ENCODE measurements around the gene PTP4A1.

DNA sequence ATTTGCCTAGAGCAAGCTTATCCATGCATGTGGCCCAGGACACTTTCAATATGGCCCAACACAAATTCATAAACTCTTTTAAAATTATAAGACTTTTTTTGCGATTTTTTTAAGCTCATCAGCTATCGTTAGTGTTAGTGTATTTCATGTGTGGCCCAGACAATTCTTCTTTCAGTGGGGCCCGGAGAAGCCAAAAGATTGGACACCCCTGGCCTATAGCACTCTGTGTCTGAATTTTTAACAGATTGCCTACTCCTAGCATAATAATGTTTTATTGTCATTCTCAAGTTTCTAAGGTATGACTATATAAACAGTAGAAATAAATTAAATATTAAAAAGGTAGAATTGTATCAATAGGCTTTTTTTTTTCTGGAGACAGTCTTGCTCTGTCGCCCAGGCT, 48.6 kb upstream of the PTP4A1 start:
- no peak for TF ChIP-seq POLR2A (IDR thresholded peaks at IDR 0.05; ENCODE audit: low read depth, low read length)
- TF ChIP-seq POLR2AphosphoS5 (IDR thresholded peaks at IDR 0.05; ENCODE audit: low read depth, low read length), result no peak
- no peak for TF ChIP-seq TAF1 (IDR thresholded peaks at IDR 0.05; ENCODE audit: borderline replicate concordance, low read depth, low read length)

Measured in GM12892 (cell line).